GM12801 (cell line): ENCODE results near the gene HAND2.

Experiments used
- TF ChIP-seq, protein P1 (sequence below): IDR thresholded peaks from one replicate; pipeline ENCODE4 v1.5.1; 2011; ENCODE audit warnings: control low read depth; ENCODE audit not compliant: insufficient read length; ENCODE audit errors: extremely low read depth

The HAND2 gene

DNA sequence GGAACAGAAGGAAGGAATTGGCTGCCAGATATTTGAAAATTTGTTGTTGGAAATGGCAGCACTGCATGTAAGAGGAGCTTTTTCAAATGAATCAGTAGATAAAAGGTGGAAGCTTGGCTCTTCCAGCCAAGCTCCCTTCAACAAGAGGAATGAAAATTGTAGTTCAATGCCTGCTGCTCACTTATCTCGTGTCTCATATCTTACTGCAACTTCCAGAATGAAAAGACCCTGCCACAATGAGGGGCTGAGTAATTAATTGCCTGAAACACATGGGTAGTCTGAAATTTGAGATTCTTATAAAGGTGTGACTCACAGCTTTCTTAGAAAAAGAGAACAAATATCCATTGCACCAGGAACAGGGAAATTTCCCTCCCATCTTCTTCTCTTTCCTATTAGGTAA, 53.0 kb downstream of the HAND2 start:
- TF ChIP-seq, protein P1, sequence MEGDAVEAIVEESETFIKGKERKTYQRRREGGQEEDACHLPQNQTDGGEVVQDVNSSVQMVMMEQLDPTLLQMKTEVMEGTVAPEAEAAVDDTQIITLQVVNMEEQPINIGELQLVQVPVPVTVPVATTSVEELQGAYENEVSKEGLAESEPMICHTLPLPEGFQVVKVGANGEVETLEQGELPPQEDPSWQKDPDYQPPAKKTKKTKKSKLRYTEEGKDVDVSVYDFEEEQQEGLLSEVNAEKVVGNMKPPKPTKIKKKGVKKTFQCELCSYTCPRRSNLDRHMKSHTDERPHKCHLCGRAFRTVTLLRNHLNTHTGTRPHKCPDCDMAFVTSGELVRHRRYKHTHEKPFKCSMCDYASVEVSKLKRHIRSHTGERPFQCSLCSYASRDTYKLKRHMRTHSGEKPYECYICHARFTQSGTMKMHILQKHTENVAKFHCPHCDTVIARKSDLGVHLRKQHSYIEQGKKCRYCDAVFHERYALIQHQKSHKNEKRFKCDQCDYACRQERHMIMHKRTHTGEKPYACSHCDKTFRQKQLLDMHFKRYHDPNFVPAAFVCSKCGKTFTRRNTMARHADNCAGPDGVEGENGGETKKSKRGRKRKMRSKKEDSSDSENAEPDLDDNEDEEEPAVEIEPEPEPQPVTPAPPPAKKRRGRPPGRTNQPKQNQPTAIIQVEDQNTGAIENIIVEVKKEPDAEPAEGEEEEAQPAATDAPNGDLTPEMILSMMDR = no peak
